HL-60 (cell line): ENCODE data around the gene PPP1R9A.

Experiments used
- POLR2AphosphoS5 ChIP-seq: IDR thresholded peaks from 2 replicates; pipeline ENCODE4 v1.6.1; 2012; ENCODE audit warnings: low read depth
- REST ChIP-seq: IDR thresholded peaks from 2 replicates; pipeline ENCODE4 v1.6.1; 2012; ENCODE audit warnings: low read depth; ENCODE audit not compliant: insufficient replicate concordance

- TF ChIP-seq POLR2AphosphoS5 (no peak), REST (no peak)
Measured at GRCh38 chr7:95213148-95213547, 305.8 kb downstream of the PPP1R9A start.
